Right hindlimb (tissue), 1 donor: ENCODE measurements around the gene DOK4.

Experiments used
- DNase-seq: peaks from one replicate; pipeline ENCODE4 v3.0.0-alpha.2; 2018

The DOK4 gene

DNA sequence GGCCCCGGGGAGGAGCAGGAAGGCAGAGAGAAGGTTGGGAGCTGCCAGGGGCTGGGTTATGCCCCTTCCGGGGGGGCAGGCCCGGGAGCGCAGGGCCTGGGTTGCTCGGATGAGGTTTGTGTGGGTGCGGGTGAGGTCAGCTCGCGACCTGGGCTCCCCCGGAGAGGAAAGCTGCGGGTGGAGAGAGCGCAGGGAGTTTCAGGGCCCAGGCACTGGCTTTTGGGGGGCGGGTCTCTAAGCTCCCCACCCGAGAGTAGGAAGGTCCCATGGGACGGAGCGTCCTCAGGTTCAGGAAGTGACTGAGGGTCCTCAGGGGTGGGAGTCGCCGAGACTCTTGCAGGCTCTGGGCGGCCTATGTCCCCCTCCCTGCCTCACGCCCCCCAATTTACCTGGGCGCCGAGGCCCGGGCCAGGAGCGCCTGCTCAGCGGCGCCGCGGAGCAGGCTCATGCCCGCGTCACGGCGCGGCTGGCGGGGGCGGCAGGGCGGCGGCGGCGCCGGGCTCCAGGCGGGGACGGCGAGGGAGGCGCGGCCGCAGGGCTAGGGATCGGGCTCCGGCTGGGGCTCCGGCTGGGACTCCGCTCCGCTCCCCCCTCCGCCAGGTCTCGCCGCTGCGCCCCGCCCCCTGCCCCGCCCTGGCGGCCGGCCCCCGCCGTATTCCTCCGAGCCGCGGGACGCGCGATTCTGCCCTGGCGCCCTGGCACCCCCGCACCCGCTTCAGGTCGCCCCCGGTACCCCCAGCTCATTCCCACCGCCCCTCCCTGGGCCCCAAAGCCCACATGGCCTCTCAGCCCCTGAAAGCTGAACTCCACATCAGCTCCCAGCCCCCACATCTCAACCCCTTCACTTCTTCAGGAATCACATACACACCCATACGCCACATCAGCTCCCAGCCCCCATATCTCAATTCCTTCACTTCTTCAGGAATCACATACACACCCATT, at the start of gene DOK4:
DOK4 (minus strand) TSS at position 578 of the 942 bp plus-strand sequence. CDS start 6,986 bp downstream, outside the sequence.
- DNase-seq, result peak; percentile 87

DNA sequence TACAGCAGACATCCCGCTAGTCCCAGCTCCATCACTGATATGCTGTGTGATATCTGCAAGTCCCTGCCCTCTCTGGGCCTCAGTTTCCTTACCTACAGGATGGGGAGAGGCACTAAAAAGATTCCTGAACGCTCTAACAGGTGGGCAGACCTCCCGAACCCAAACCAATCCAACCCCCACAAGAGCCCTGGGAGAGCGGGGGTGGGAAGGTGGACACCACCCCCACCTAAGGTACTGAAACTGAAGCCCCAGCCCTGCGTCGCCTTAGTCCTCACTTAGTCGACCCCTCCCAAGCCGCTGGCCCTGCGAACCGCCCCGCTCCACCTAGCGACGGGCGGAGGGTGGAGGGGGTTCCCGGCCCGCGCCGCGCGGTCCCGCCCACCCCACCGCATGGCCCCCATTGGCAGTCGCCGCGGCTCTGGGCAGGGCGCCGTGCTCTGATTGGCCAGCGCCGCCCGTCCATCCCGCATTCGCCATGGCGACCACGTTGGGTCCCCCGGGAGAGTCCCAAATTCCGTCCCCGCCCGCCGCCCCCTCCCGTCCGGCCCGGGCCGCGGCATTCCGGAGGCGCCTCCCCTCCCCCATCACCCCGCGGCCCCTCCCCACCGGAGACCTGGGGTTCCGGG, 49.5 kb upstream of the DOK4 start:
- peak; percentile 97 for DNase-seq

DNA sequence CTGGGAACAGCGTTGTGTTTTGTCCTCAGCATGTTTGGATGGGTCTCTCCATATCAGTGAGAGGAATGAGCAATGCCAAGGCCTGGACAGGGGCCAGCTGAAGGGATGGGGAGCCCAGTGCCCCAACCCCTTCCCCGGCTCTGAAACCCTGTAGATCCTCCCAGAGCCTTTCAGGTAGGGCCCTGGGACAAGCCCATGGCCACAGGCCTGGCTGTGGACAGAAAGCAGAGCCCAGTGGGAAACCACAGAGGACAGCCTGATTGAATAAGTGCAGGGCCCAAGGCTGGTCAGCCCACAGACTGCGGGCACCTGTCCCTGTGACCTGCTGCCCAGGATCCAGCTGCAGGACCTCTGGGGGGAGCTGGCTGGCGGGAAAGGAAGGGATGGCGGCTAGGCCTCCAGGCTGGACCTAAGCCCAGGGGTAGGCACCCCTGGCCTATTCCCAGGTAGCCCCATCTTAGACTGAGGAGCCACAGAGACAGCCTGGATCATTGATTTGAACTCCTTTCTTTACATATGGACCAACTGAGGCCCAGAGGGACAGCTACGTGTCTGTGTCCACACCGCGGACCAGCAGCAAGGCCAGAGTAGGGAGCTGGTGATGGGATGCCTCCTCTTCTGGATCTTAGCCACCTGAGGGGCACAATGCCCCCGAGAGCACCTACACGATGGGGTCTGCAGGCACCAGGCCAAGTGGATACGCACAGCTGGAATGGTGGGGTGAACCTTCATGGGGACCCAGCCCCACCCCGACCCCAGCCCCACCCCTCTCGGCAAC, 48.8 kb upstream of the DOK4 start:
- no peak for DNase-seq

DNA sequence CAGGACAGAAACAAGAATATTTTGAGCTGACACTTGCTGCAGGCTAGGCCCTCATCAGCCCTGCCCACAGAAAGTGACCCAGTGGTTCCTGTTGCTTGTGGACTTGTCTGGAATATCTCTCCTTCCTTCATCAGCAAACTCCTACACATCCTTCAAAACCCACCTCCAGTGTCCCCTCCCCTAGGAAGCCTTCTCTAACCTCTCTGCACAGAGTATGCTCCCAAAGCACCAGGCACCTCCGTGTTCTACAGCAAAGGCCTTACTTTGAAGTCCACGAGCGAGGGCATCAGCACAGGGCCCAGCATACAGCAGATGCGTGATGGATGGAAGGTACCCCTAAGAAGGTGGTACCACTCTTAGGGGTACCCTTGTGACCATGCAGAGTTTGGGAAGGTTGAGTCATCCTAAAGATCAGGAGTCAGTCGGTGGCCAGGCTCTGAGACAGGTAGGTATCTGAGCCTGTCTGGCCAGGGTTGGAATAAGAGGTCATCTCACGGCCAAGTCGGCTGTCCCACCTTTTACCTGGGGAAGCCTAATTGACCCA, 48.1 kb upstream of the DOK4 start:
- no peak for DNase-seq

DNA sequence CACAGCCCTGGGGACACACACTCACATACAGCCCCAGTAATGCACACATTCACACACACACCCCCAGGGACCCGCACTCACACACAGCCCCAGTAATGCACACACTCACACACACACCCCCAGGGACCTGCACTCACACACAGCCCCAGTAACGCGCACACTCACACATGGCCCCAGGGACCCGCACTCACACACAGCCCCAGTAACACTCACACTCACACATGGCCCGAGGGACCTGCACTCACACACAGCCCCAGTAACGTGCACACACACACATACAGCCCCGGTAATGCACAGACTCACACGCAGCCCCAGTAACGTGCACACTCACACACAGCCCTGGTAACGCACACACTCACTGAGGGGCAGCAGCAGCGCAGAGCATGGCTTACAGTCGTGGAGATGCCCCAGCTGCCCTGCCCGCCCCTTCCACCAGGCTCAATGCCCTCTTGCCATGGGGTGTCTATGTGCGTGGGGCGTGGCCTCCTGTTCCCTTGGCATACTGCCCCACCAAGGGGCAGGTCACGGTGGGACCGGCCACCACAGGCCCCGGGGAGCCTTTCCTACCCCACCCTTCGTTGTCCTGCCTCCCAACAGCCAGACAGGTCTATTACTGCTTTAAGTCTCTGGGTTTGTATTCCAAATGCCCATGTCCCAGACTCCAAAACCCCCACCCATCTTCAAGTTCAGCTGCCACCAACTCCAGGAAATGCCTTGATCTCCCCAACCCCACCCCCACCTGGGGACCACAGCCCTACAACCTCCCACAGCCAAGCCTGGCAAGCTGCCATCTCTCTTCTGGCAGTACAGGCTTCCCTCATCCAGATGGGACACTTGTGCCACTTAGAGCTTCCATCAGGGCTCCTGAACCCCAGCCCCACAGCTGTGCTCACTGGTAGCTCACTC, 47.4 kb upstream of the DOK4 start:
- DNase-seq, result no peak

DNA sequence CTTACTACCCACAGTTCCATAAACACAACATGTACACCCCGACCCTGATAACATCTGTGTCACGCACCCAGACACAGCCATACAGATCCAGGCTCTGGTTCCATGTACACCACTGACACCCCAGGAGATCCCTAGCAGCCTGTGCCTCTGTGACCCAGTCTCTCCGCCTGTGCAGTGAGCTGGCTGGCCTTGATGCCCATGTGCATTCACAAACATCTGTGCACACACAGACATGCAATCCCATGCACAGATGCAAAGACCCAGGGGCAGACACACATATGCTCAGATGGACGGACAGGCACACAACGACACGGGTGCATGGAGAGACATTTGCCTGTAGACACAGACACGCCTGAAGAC, 46.0 kb upstream of the DOK4 start:
- no peak for DNase-seq

DNA sequence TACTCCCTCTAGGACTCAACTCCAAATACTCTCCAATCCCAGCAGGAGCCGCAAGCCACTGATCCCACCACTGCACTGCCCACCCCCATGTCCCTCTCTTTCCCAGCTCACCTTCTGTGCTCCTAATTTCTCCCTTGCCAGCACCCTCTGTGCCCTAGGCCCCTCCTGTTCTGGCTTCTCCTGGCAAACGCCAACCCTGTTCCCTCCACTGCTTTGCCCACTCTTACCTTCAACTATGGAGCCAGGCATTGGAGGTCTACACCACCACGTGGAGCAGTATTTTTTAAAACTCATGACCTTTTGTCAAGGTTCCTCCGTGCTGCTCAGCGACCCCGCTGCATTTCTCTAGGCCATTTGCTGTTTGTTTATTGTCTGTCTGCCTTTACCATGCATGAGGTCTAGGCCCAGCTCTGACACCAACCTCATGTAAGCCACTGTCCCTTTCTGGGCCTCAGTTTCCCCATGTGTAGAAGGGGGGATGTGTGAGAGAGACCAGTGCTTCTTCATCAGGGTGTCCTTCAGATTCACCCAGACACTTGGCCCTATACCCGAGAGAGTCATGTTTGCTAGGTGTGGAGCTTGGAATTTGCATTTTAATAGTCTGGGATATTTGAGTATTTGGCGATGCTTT, 45.5 kb upstream of the DOK4 start:
- DNase-seq, result no peak

DNA sequence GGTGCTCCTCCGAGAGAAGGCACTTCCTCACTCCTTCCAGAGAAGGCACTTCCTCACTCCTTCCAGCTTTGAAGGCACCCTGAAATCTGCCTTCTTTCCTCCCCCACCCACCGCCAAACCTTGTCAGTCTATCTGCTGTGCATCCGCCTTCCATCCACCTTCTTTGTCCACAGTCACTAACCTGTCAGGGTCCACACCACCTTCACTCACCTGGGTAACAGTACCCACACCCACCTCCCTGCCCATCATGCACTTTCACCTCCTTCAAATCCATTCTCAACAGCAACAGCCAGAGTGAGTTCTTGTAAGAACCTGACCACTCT, 44.9 kb upstream of the DOK4 start:
- no peak for DNase-seq

DNA sequence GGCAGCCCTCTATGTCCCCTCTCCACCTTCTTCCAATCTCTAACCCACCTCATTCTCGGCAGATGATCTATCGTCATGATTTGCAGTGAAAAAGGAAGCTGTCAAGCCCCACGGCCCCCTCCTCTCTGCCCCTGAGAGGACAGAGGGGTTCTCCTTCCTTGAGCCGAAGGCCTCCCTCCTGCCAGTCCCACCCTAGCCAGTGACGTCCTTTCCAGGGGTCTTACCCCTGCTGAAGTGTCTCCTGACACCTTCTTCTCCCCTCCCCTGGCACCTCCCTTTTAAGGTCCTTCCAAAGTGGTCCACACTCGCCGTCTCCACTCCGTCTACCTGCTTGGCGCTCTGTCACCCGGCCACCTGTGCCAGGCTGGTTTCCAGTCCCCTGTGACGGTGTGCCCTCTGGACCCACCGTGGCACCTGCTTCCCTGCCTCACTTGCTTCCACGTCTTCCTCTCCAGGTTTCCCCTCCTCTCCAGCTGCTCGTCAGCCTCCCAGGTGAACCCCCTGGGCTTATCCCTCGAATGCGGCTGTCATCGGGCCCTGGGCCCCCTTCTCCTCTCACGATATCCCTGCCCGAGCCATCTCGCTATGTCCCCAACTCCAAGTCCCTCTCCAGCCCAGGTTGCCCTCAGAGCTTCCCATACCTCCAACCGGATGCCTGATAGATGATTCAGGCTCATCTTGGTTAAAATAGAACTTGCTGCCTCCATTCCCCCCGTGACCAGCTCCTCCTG, 44.4 kb upstream of the DOK4 start:
- DNase-seq, result no peak

DNA sequence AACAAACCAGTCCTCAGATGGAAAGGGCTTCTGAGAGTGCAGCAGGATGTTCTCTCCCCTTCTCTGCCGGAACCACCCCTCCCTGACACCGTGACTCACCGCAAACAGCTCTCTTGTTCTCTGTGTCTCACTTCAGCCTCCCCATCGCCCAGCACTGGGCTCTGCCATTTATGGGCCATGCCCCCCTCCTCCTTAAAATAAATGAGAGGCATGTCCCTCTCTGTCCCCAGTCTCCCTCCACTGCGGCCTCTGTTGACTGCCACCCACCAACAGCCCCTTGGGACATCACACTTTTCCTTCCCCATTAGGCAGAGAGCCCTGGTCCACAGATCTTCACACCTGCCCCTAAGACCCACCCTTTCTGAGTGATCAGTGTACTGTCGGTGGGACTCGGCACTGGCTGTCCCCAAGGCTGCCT, 43.8 kb upstream of the DOK4 start:
- DNase-seq, result no peak

DNA sequence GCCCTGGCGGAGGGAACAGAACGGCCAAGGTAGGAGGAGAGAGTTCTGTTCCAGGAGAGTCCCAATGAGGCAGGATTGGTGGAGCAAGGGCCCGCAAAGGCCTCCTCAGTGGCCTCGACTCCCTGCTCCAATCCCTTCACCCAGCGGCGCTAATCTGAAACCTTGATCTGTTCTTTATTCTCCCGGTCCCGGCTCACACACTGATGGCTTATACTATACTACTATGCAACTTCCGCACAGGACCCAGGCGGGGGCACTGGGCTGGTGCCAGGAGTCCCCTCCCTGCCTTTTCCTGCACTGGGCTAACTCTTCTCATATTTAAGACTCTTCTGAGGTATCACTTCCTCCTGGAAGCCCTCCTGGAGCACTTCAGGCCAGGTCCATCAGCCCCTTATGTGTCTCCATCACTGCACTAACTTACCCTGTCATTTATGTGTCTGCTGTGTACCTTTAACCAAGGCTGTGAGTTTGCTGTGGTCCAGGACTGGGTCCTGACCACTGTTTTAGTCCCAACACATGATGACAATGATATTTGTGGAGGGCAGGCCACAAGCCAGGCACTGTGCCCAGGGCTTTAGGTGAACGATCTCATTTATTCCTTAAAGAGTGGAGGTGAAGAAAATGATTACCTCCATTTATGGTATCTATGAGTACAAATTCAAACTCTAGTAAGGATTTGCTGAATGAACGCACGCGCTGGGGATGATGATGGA, 43.3 kb upstream of the DOK4 start:
- DNase-seq, result no peak

DNA sequence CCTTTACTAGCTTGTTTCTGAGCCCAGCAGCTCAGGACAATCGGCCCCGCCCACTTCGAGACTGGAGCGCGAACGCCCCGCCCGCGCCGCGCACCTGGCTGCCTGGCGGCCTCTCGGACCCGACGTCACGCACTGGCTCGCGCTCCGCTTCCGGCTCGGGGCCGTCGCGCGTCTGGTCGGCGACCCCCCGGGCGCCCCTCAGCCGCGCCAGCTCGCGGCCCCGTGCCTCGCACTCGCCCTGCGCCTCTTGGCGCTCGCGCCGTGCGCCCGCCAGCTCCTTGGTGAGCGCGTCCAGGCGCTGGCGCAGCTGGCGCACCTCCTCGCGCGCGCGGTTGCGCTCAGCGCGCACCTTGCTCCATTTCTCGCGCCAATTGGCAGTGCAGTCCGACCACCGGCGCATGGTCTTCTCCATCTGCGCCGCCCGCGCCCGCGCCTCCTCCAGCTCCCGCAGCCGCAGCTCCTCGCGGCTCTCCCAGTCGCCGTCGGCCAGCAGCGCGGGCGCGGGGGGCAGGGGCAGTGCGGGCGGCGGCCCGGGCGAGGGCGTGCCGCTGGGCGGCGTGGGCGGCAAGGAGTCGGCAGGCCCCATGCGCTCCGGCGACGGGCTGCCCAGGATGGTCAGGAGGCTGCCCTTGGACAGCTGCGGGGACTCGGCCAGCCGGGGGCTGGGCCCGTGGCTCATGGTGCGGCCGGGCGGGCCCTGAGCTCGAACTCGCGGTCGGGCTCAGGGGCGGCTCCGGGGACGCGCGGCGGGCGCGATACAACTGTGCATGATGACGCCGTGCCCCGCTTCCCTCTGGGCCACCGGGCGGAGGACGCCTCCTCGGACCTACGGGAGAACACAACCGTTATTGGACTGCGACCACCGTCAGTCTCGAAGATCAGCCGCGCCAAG, 42.5 kb upstream of the DOK4 start:
- no peak for DNase-seq

DNA sequence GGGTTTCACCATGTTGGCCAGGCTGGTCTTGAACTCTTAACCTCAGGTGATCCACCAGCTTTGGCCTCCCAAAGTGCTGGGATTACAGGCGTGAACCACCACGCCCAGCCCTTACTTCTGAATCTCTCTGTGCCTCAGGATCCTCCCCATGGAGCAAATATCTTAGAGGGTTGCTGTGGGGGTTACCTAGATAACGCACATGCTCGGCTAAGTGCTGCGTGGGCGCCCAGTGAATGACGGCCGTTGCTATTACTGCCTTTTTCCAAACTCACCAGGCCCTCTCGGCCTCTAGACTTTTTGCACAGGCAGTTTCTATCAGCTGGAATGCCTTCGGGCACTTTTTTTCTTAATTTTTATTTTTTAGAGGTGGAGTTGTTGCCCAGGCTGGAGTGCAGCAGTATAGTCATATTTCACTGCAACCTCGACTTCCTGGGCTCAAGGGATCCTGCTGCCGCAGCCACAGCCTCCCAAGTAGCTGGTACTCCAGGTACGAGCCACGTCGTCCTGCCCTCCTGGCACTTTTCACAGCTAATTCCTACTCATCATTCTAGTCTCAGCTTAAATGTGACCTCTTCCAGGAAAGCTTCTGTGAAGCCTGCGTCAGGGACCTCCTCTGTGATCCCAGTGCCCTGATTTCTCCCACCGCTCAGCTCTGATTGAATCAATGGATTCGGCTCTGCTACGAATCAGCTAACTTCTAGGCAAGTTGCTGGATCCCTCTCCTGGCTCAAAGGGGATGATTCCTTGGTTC, 41.5 kb upstream of the DOK4 start:
- no peak for DNase-seq

DNA sequence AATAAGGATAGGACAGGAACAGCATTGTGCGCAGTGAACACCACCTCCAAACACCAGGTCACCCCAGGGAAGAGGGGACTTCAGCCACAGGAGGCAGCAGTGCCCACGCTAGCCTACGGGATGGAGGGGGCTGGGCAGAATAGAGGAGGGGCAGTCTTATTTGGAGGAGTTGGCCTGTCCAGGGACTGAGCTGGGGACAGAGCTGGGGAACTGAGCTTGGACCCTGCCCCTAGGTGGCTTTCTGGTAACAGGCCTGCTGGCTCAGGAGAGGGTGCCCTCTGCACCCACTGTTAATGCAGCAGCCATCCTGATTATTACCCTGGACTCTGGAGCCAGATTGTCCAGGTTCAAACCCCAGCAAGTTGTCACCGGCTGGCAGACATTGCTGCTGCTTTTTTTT, 40.7 kb upstream of the DOK4 start:
- no peak for DNase-seq

DNA sequence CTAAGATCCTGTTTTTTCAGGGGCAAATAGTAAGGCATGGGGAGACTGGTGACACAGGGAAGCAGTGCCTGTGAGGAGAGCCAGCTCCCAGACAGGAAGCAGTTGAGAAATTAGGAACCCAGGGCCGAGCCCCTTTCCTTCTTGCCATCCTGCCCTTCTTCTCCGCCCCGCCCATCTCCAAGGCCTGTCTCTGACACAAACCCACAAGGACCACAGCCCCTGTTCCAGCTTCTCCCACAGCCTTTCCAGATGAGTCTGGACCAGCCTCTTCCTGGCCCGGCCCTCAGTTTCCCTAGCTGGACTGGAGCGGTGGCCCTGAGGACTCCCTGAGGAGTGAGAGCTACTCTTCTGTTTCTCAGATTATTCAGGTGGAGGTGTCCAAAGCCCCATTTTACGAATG, 40.2 kb upstream of the DOK4 start:
- no peak for DNase-seq

DNA sequence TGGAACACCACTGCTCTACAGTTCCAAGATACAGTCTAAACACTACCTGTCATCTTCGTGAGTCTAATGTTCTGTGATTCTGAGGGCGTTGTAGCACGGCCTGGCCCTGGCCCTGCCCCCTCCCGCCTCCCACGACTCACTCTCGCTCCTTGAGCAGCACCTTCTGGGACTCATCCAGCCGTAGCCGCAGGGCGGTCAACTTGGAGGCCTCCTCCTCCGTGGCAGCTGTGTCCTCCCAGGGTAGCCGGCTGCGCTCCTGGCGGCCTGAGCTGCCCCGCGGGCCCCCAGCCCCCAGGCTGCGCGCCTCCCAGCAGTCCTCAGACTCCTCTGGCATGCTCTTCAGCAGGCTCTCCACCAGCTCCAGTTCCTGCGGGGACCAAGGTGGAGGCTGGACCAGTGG, 39.5 kb upstream of the DOK4 start:
- no peak for DNase-seq

DNA sequence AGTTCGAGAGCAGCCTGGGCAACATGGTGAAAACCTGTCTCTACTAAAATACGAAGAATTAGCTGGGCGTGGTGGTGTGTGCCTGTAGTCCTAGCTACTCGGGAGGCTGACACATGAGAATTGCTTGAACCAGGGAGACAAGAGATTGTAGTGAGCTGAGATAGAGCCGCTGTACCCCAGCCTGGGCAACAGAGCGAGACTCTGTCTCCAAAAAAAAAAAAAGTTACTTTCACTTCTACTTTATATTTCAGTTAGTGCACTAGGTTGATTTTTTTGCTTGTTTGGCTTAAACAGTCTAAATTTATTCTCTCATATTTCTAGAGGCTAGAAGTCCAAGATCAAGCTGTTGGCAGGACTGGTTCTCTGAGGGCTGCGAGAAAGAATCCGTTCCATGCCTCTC, 36.7 kb upstream of the DOK4 start:
- DNase-seq, result no peak

DNA sequence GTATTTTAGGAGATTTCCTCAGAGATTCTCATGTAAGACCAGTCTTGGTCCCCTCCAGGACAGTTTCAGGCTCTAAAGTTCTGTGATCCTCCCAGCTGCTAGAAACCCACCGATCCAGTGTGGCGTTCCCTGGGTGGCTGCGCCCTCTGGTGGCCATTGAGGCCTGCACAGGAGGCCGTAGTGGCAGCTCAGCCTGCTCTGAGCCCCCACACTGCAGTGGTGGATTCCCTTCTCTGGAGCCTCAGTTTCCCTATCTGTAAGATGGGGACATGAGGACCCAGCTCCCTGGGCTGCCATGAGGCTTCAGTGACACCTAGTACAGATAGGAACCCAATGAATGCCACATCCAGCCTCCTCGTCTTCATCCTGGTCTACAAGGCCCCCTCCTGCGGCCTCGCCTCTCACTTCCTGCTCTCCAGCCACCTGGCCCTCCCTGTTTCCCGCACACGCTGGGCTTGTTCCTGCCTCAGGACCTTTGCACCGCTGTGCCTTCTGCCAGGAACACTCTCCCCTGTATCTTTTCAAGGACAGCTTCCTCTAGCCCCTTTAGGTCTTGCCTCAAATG, 33.6 kb upstream of the DOK4 start:
- DNase-seq, result peak; percentile 87
